ENCODE data around the gene FBXO40. TPM values are rescaled to one million over a fixed set of nuclear protein-coding genes. Genes with fewer than 3 reads are reported as not detected.

Gene FBXO40
- total RNA-seq, 6 experiments from 2014 or later: 0.07 to 0.10 TPM; not detected in 4

DNA sequence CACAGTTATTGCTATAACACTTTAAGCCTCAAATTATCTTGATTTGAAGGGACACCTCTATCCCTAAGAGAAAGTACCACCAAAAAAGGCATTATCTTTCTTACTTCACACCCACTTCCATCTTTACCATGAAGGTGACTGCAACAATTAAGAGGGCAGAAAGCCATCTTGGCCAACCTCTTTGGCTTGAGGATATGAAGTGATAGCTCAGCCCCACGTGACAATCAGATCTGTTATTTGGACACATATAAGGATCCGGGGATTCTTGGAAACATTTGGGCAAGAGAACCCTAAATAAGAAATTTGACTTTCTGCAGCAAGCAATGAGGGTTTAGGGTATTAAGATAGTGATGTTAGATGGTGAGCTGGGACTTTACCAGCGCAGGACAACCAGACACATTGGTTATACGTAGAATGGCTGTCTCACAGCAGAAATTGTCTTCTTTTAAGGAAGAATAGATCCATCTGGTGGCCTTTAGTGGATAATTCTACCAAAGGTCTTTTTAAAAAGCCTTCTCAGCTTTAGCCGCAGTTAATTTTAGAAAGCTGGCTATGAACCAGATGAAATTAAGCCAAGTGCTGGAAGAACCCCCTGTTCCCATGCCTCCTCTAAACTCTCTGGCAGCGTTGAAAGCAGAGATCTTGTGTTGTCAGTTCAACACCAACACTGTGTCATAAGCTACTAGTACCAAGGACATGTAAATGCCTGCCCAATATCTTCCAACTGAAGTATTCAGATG, 55.2 kb downstream of the FBXO40 start:
- DNase-seq: no peak
- TF ChIP-seq CTCF (IDR thresholded peaks at IDR 0.05) (peak in 2 of 4 donors; percentile 15 to 30), POLR2A (IDR thresholded peaks at IDR 0.05) (no peak)
- 61% methylated on average over 6 of the region's 6 CpGs for WGBS (ENCODE audit: insufficient coverage, low coverage, low lambda C conversion rate, missing lambda C conversion rate)

GRCh38 chr3:121649645-121650044, 56.5 kb downstream of the FBXO40 start:
- Histone ChIP-seq H3K4me1 (peaks cover 0 to 24% (median 8%) of the 10 kb centered on the region in 4 donors), H3K27me3 (no peaks in the 10 kb centered on the region), H3K27ac (no peak overlapping the region), H3K4me3 (no peak overlapping the region), H3K9me3 (no peaks in the 10 kb centered on the region), H3K36me3 (no peaks in the 10 kb centered on the region)
- ATAC-seq (peak in 1 of 4 donors; percentile 72), DNase-seq (no peak)
- intact Hi-C loops (cut with DNase I): no loop called here
- no peak for TF ChIP-seq CTCF (IDR thresholded peaks at IDR 0.05)
- TF ChIP-seq POLR2A (IDR thresholded peaks at IDR 0.05): no peak

More for the DNA sequence above, 55.2 kb downstream of the FBXO40 start:
- Histone ChIP-seq H3K27ac (peak overlapping the region in 1 of 3 donors; percentile 17), H3K4me1 (peaks cover 0 to 24% (median 8%) of the 10 kb centered on the region in 4 donors), H3K27me3 (no peaks in the 10 kb centered on the region), H3K36me3 (peaks cover 0 to under 1% (median 0%) of the 10 kb centered on the region in 4 donors), H3K4me3 (no peak overlapping the region), H3K9me3 (no peaks in the 10 kb centered on the region)
- intact Hi-C loops (cut with DNase I): no loop called here
- ATAC-seq: peak; percentile 42 to 96 (median 90)

GRCh38 chr3:121651684-121652083, 58.5 kb downstream of the FBXO40 start:
- TF ChIP-seq POLR2A (IDR thresholded peaks at IDR 0.05): no peak
- no peak for TF ChIP-seq CTCF (IDR thresholded peaks at IDR 0.05)
- ATAC-seq (no peak), DNase-seq (no peak)
- no peak overlapping the region for H3K27ac ChIP-seq
- no peaks in the 10 kb centered on the region for H3K36me3 ChIP-seq
- H3K4me3 ChIP-seq: no peak overlapping the region
- H3K9me3 ChIP-seq: no peaks in the 10 kb centered on the region
- no peaks in the 10 kb centered on the region for H3K27me3 ChIP-seq
- intact Hi-C loops (cut with DNase I): no loop called here
- peaks cover 0 to 24% (median 8%) of the 10 kb centered on the region in 4 donors for H3K4me1 ChIP-seq

GRCh38 chr3:121654493-121655385, 61.6 kb downstream of the FBXO40 start:
- Histone ChIP-seq H3K9me3 (no peaks in the 10 kb centered on the region), H3K4me3 (no peak overlapping the region), H3K27ac (no peak overlapping the region), H3K4me1 (peaks cover 0 to 9% (median 1%) of the 10 kb centered on the region in 4 donors), H3K36me3 (no peaks in the 10 kb centered on the region), H3K27me3 (no peaks in the 10 kb centered on the region)
- intact Hi-C loops (cut with DNase I): no loop called here
- 73% methylated on average over 6 of the region's 6 CpGs for WGBS (ENCODE audit: insufficient coverage, low coverage, low lambda C conversion rate, missing lambda C conversion rate)
- ATAC-seq: no peak
- DNase-seq: no peak
- TF ChIP-seq POLR2A (IDR thresholded peaks at IDR 0.05) (no peak), CTCF (IDR thresholded peaks at IDR 0.05) (no peak)

Measured in right lobe of liver (tissue), 6 donors.